Gastroesophageal sphincter (tissue), 4 donors: ENCODE results near the gene MACF1. TPM values are rescaled to one million over a fixed set of nuclear protein-coding genes. Genes with fewer than 3 reads are reported as not detected.

Experiments
- ATAC-seq: fragments of 150-250 bp; one replicate; pipeline ENCODE4 v1.9.1; 2016; ENCODE audit warnings: mild to moderate bottlenecking, moderate library complexity
- H3K27ac ChIP-seq, 4 donors: fragments of 200-600 bp; sonication (generic) in 3 of 4; 1 replicate in 3 of 4; 2 replicates in 1 of 4; pipeline ENCODE4 v1.5.1; 2016 to 2019
- H3K27me3 ChIP-seq: fragments of 200-600 bp; sonication (generic); one replicate; pipeline ENCODE4 v1.5.1; 2019
- H3K36me3 ChIP-seq, 2 donors: fragments of 200-600 bp; sonication (generic); one replicate each; pipeline ENCODE4 v1.5.1; 2019; ENCODE audit warnings: control low read depth in 1 of 2
- H3K4me1 ChIP-seq, 3 donors: fragments of 200-600 bp; sonication (generic); 1 replicate in 2 of 3; 2 replicates in 1 of 3; pipeline ENCODE4 v1.5.1; 2016 to 2019; ENCODE audit warnings: control low read depth in 2 of 3
- H3K4me3 ChIP-seq, 2 donors: fragments of 200-600 bp; sonication (generic); one replicate each; pipeline ENCODE4 v1.5.1; 2019; ENCODE audit warnings: mild to moderate bottlenecking in 1 of 2, moderate library complexity in 1 of 2
- H3K9me3 ChIP-seq, 3 donors: fragments of 200-600 bp; sonication (generic); one replicate each; pipeline ENCODE4 v1.5.1; 2017 to 2019; ENCODE audit warnings: control low read depth in 2 of 3
- CTCF ChIP-seq, 4 experiments: fragments of 200-600 bp in 2 of 4; fragments of 450-650 bp in 2 of 4; sonication (generic) in 1 of 4; IDR thresholded peaks; one replicate each; pipeline ENCODE4 v1.5.1; 2017 to 2019; ENCODE audit warnings: antibody characterized with exemption in 4 of 4, mild to moderate bottlenecking in 2 of 4, moderate library complexity in 2 of 4
- EP300 ChIP-seq: sonication (generic); formaldehyde crosslinking; IDR thresholded peaks from one replicate; pipeline ENCODE4 v1.6.1; 2017; ENCODE audit warnings: antibody characterized with exemption, mild to moderate bottlenecking
- POLR2A ChIP-seq, 2 donors: fragments of 450-650 bp; IDR thresholded peaks; one replicate each; pipeline ENCODE4 v1.6.1; 2017; ENCODE audit warnings: antibody characterized with exemption in 2 of 2, mild to moderate bottlenecking in 2 of 2, moderate library complexity in 1 of 2
- POLR2AphosphoS5 ChIP-seq: sonication (generic); formaldehyde crosslinking; IDR thresholded peaks from one replicate; pipeline ENCODE4 v1.6.1; 2017; ENCODE audit warnings: antibody characterized with exemption
- WGBS, 2 donors: methylation state at CpG; one replicate each; pipeline ENCODE4 v1.1.5; 2018; ENCODE audit warnings: low coverage in 1 of 2; 5-methylcytosine and 5-hydroxymethylcytosine counted together
- total RNA-seq, 4 donors: library from RNA; depleted of rRNA; stranded (reverse); fragments of >200 nt; gene quantifications; one replicate each; pipeline ENCODE4 v1.1.0, GENCODE V29; 2016

MACF1 gene
- total RNA-seq, 4 donors from 2014 or later: 454 to 752 (median 541) TPM

- H3K36me3 ChIP-seq: peaks cover 6 to 100% of the 10 kb centered on the region in 2 donors
- H3K4me1 ChIP-seq: peaks cover 0 to 4% (median 0%) of the 10 kb centered on the region in 3 donors
- no peaks in the 10 kb centered on the region for H3K9me3 ChIP-seq
- 25% methylated on average over 1 of the region's 1 CpG; no CpG with 5 or more reads in 1 of the 2 donors for WGBS, 2 donors
- H3K27ac ChIP-seq: no peak overlapping the region
- H3K4me3 ChIP-seq: no peak overlapping the region
- no peak for TF ChIP-seq EP300
- TF ChIP-seq POLR2AphosphoS5: no peak
- no peaks in the 10 kb centered on the region for H3K27me3 ChIP-seq
- no peak for ATAC-seq
Measured at GRCh38 chr1:39483276-39483675, 278.8 kb downstream of the MACF1 start.

- no peak for ATAC-seq
- WGBS, 2 donors: 89 to 92% methylated on average over 4 to 5 of the region's 7 CpGs
- H3K36me3 ChIP-seq: peaks cover 6 to 89% of the 10 kb centered on the region in 2 donors
- peaks cover 0 to 4% (median 0%) of the 10 kb centered on the region in 3 donors for H3K4me1 ChIP-seq
- H3K4me3 ChIP-seq: no peak overlapping the region
- no peaks in the 10 kb centered on the region for H3K9me3 ChIP-seq
- H3K27me3 ChIP-seq: no peaks in the 10 kb centered on the region
- no peak for TF ChIP-seq EP300
- no peak for TF ChIP-seq CTCF (IDR thresholded peaks at IDR 0.05)
- TF ChIP-seq POLR2A (IDR thresholded peaks at IDR 0.05): no peak
- no peak for TF ChIP-seq POLR2AphosphoS5
- H3K27ac ChIP-seq: peak overlapping the region in 1 of 4 donors; percentile 40
Measured at GRCh38 chr1:39484564-39484963, 280.1 kb downstream of the MACF1 start.

- WGBS, 2 donors: 61 to 80% methylated on average over 1 to 9 of the region's 14 CpGs
- TF ChIP-seq EP300 (no peak), CTCF (IDR thresholded peaks at IDR 0.05) (no peak), POLR2AphosphoS5 (no peak), POLR2A (IDR thresholded peaks at IDR 0.05) (no peak)
- H3K27ac ChIP-seq: peak overlapping the region in 2 of 4 donors; percentile 21 to 40
Measured at GRCh38 chr1:39485046-39485803, 280.7 kb downstream of the MACF1 start.

GRCh38 chr1:39488012-39488545 is 283.6 kb downstream of the MACF1 start:
- H3K36me3 ChIP-seq: peaks cover 6 to 54% of the 10 kb centered on the region in 2 donors
- WGBS, 2 donors: 81 to 100% methylated on average over 2 to 3 of the region's 5 CpGs
- ATAC-seq: no peak

More at GRCh38 chr1:39485046-39485803, 280.7 kb downstream of the MACF1 start:
- Histone ChIP-seq H3K27me3 (peaks cover under 1% of the 10 kb centered on the region), H3K36me3 (peaks cover 6 to 83% of the 10 kb centered on the region in 2 donors), H3K4me3 (no peak overlapping the region), H3K4me1 (peaks cover 0 to 4% (median 0%) of the 10 kb centered on the region in 3 donors), H3K9me3 (no peaks in the 10 kb centered on the region)
- peak; percentile 35 for ATAC-seq

More at GRCh38 chr1:39488012-39488545, 283.6 kb downstream of the MACF1 start:
- peaks cover 29% of the 10 kb centered on the region for H3K27me3 ChIP-seq
- TF ChIP-seq POLR2A (IDR thresholded peaks at IDR 0.05) (no peak), CTCF (IDR thresholded peaks at IDR 0.05) (no peak), POLR2AphosphoS5 (no peak), EP300 (no peak)
- H3K4me1 ChIP-seq: peaks cover 0 to 23% (median 3%) of the 10 kb centered on the region in 3 donors
- H3K4me3 ChIP-seq: no peak overlapping the region
- no peak overlapping the region for H3K27ac ChIP-seq
- no peaks in the 10 kb centered on the region for H3K9me3 ChIP-seq
